Colonic mucosa (tissue), 4 donors: ENCODE measurements around the gene CCNF. TPM values are rescaled to one million over a fixed set of nuclear protein-coding genes. Genes with fewer than 3 reads are reported as not detected.
"Not testable (repeated sequence)": the region's sequence is repeated elsewhere in the genome, so short reads cannot be mapped to it uniquely, and the experiment has no call there.

Experiments used
- DNase-seq: peaks from one replicate; pipeline ENCODE4 v3.0.0-alpha.2; 2020
- H3K27ac ChIP-seq: fragments of 200-600 bp; one replicate; pipeline ENCODE4 v1.8.0; 2021
- H3K27me3 ChIP-seq: fragments of 200-600 bp; one replicate; pipeline ENCODE4 v1.8.0; 2021
- H3K36me3 ChIP-seq: fragments of 200-600 bp; one replicate; pipeline ENCODE4 v1.8.0; 2021
- H3K4me1 ChIP-seq: fragments of 200-600 bp; one replicate; pipeline ENCODE4 v1.8.0; 2021; ENCODE audit warnings: mild to moderate bottlenecking
- H3K4me3 ChIP-seq: fragments of 200-600 bp; one replicate; pipeline ENCODE4 v1.8.0; 2021
- H3K9ac ChIP-seq, 2 donors: one replicate each; pipeline ENCODE4 v1.7.0; 2013; ENCODE audit warnings: control low read depth in 2 of 2, low read depth in 2 of 2, low read length in 2 of 2
- H3K9me3 ChIP-seq: fragments of 200-600 bp; one replicate; pipeline ENCODE4 v1.8.0; 2021
- intact Hi-C: fragments of 100-400 bp; cut with DNase I; formaldehyde crosslinking; loops from one replicate; pipeline ENCODE4 v1.14.1; 2022
- total RNA-seq, 2 donors: library from RNA; stranded (reverse); fragmentation: NEBNext Ultra II Directional in 1 of 2; extraction: Animal tissue kit (Norgen Biotek cat#: 25700) in 1 of 2; gene quantifications; one replicate each; pipeline ENCODE4 v1.2.1, GENCODE V29; 2021
- TF ChIP-seq, protein P1 (sequence below): fragments of 200-600 bp; IDR thresholded peaks from one replicate; pipeline ENCODE4 v1.8.0; 2022; ENCODE audit warnings: antibody characterized with exemption, mild to moderate bottlenecking
- donor health status: healthy.
- donor health status: DM: no; HTN: no; CAD: no.
- donor health status: DM: no; HTN: no; CAD: no.

CCNF gene, protein sequence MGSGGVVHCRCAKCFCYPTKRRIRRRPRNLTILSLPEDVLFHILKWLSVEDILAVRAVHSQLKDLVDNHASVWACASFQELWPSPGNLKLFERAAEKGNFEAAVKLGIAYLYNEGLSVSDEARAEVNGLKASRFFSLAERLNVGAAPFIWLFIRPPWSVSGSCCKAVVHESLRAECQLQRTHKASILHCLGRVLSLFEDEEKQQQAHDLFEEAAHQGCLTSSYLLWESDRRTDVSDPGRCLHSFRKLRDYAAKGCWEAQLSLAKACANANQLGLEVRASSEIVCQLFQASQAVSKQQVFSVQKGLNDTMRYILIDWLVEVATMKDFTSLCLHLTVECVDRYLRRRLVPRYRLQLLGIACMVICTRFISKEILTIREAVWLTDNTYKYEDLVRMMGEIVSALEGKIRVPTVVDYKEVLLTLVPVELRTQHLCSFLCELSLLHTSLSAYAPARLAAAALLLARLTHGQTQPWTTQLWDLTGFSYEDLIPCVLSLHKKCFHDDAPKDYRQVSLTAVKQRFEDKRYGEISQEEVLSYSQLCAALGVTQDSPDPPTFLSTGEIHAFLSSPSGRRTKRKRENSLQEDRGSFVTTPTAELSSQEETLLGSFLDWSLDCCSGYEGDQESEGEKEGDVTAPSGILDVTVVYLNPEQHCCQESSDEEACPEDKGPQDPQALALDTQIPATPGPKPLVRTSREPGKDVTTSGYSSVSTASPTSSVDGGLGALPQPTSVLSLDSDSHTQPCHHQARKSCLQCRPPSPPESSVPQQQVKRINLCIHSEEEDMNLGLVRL
- 10 to 100 TPM in 1 of 2 donors, 1 to 10 TPM in 1; 8.6 to 38.2 TPM for total RNA-seq

DNA sequence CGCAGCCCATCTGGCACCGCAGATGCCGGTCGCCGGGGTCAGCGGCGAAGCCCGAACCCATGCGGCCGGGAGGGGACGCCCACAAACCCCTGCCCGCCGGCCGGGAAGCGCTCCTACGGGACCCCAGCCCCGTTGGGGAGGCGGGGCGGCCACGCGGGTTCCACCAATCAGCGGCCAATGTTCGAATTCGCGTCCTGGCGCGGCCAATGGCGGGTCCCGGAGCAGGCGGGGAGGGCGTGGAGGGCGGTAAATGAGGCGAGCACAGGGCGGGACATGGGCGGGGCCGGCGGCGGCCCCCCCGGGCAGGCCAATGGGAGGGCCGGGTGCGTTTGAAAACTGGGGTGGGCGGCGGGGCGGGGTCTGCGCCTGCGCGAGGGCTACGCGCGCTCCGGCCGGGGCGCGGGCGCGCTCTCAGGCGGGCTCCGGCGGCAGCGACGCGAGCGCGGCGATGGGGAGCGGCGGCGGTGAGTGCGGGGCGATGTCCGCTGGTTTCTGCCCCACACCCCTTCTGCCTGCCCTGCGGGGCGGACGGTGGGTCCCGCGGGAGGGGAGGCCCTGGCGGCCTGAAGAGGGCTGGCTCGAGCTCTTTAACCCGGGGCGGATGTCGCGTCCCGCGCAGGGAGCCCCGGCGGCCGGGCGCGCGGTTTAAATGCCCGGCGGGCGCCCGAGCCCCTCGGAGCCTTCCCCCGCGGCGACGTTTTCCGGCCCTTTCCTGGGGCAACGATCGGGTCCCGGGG lies at the start of gene CCNF:
Gene CCNF (plus strand): TSS at position 414 of the 737 bp plus-strand sequence. CDS start 35 bp downstream, at position 449.
- Histone ChIP-seq H3K9me3 (no peaks in the 10 kb centered on the region), H3K9ac (peak within 1 kb of the TSS; percentile 76 to 88), H3K4me1 (peaks cover 7% of the 10 kb centered on the region), H3K27ac (peak within 1 kb of the TSS; percentile 49), H3K4me3 (peak within 1 kb of the TSS; percentile 81), H3K36me3 (no peaks in the 10 kb centered on the region), H3K27me3 (no peaks in the 10 kb centered on the region)
- DNase-seq: peak; percentile 98
- TF ChIP-seq, protein P1, sequence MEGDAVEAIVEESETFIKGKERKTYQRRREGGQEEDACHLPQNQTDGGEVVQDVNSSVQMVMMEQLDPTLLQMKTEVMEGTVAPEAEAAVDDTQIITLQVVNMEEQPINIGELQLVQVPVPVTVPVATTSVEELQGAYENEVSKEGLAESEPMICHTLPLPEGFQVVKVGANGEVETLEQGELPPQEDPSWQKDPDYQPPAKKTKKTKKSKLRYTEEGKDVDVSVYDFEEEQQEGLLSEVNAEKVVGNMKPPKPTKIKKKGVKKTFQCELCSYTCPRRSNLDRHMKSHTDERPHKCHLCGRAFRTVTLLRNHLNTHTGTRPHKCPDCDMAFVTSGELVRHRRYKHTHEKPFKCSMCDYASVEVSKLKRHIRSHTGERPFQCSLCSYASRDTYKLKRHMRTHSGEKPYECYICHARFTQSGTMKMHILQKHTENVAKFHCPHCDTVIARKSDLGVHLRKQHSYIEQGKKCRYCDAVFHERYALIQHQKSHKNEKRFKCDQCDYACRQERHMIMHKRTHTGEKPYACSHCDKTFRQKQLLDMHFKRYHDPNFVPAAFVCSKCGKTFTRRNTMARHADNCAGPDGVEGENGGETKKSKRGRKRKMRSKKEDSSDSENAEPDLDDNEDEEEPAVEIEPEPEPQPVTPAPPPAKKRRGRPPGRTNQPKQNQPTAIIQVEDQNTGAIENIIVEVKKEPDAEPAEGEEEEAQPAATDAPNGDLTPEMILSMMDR: no peak
- intact Hi-C loops: loop anchor here (5.0 kb wide), 1 partner anchor 87 kb away; the partner anchor contains the start of gene ABCA3

DNA sequence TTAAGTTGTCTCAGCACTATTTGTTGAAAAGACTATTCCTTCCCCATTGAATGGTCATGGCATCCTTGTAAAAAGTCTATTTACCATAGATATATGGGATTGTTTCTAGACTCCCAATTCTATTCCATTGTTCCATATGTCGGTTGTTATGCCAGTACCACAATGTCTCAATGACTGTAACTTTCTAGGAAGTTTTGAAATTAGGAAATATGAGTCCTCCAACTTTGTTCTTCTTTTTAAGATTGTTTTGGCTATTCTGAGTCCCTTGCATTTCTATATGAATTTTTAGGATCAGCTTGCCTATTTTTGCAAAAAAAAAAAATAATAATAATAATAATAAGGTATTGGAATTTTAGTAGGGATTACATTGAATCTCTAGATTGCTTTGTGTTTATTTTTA lies 45.7 kb upstream of the CCNF start:
- H3K9me3 ChIP-seq: no peaks in the 10 kb centered on the region
- intact Hi-C loops: no loop called here
- TF ChIP-seq, protein P1: no peak
- H3K4me1 ChIP-seq: no peaks in the 10 kb centered on the region
- H3K4me3 ChIP-seq: no peak overlapping the region
- H3K27ac ChIP-seq: no peak overlapping the region
- H3K36me3 ChIP-seq: no peaks in the 10 kb centered on the region
- no peak overlapping the region for H3K9ac ChIP-seq
- no peak for DNase-seq
- no peaks in the 10 kb centered on the region for H3K27me3 ChIP-seq

DNA sequence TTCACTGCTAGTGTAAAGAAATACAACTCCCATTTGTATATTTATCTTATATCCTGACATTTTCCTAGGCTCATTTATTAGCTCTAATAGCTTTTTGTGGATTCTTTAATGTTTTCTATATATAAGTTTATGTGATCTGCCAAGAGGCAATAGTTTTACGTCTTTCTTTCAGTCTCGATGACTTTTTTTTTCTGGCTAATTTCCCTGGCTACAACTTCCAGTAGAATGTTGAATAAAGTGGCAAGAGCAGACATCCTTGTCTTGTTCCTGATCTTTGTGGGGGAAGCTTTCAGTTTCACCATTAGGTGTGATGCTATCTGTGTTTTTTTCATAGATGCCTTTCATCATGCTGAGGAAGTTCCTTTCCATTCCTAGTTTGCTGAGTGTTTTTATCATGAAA lies 44.8 kb upstream of the CCNF start:
- no peak overlapping the region for H3K27ac ChIP-seq
- TF ChIP-seq, protein P1: no peak
- no peaks in the 10 kb centered on the region for H3K36me3 ChIP-seq
- H3K9me3 ChIP-seq: no peaks in the 10 kb centered on the region
- H3K4me1 ChIP-seq: no peaks in the 10 kb centered on the region
- intact Hi-C loops: no loop called here
- H3K27me3 ChIP-seq: no peaks in the 10 kb centered on the region
- H3K9ac ChIP-seq: no peak overlapping the region
- no peak for DNase-seq
- no peak overlapping the region for H3K4me3 ChIP-seq

DNA sequence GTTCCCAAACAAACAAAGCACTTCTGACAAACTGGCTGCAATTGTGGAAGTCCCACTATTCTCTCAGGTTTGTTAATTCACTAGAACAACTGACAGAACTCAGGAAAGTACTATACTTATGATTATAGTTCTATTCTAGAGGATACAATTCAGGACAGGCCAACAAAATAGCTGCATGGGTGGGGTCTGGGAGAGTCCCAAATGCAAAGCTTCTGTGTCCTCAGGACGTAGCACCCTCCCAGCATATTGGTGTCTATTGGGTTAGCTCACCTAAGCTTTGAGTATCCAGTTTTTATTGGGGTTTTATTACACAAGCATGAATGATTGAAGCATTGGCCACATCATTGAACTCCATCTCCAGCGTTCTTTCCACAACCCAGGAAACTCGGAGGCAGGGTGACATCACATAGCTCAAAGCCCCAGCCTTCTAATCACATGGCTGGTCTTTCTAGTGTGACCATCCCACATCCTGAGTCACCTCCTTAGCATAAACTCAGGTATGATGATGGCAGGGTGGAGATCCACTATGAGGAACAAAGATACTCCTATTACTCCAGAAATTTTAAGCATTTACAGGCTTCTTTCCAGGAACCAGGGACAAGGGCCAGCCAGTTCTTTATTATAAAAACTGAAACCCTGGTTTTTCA lies 43.9 kb upstream of the CCNF start:
- Histone ChIP-seq H3K27me3 (no peaks in the 10 kb centered on the region), H3K9me3 (no peaks in the 10 kb centered on the region), H3K4me3 (no peak overlapping the region), H3K27ac (no peak overlapping the region), H3K36me3 (no peaks in the 10 kb centered on the region), H3K4me1 (no peaks in the 10 kb centered on the region), H3K9ac (no peak overlapping the region)
- intact Hi-C loops: no loop called here
- no peak for DNase-seq
- TF ChIP-seq, protein P1: no peak

DNA sequence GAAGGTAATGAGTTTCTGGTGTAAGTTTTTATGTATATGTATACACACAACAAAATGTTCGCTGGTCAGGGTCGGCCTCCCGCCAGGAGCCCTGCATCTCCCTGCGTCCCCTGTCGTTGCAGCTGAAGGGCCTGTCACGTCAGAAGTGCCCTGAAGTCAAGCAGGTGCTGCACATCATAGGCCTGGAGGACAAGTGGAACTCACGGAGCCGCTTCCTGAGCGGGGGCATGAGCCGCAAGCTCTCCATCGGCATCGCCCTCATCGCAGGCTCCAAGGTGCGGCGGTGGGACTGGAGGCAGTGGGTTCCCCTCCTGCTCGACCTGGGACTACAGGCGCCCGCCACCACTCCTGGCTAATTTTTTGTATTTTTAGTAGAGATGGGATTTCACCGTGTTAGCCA lies 43.3 kb upstream of the CCNF start:
- H3K27ac ChIP-seq, H3K4me1 ChIP-seq, H3K27me3 ChIP-seq, H3K36me3 ChIP-seq, H3K9ac ChIP-seq, DNase-seq, H3K9me3 ChIP-seq, intact Hi-C loops, H3K4me3 ChIP-seq: not testable (repeated sequence)
